Diencephalon (tissue), 1 donor: ENCODE measurements around the gene PDCD6IP. TPM values are rescaled to one million over a fixed set of nuclear protein-coding genes. Genes with fewer than 3 reads are reported as not detected.

ENCODE experiments used
- total RNA-seq: library from RNA; depleted of rRNA; stranded (reverse); fragments of >200 nt; gene quantifications from one replicate; pipeline ENCODE4 v1.2.3, GENCODE V29; 2014

The PDCD6IP gene, protein sequence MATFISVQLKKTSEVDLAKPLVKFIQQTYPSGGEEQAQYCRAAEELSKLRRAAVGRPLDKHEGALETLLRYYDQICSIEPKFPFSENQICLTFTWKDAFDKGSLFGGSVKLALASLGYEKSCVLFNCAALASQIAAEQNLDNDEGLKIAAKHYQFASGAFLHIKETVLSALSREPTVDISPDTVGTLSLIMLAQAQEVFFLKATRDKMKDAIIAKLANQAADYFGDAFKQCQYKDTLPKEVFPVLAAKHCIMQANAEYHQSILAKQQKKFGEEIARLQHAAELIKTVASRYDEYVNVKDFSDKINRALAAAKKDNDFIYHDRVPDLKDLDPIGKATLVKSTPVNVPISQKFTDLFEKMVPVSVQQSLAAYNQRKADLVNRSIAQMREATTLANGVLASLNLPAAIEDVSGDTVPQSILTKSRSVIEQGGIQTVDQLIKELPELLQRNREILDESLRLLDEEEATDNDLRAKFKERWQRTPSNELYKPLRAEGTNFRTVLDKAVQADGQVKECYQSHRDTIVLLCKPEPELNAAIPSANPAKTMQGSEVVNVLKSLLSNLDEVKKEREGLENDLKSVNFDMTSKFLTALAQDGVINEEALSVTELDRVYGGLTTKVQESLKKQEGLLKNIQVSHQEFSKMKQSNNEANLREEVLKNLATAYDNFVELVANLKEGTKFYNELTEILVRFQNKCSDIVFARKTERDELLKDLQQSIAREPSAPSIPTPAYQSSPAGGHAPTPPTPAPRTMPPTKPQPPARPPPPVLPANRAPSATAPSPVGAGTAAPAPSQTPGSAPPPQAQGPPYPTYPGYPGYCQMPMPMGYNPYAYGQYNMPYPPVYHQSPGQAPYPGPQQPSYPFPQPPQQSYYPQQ
- 87.0 TPM for total RNA-seq

DNA sequence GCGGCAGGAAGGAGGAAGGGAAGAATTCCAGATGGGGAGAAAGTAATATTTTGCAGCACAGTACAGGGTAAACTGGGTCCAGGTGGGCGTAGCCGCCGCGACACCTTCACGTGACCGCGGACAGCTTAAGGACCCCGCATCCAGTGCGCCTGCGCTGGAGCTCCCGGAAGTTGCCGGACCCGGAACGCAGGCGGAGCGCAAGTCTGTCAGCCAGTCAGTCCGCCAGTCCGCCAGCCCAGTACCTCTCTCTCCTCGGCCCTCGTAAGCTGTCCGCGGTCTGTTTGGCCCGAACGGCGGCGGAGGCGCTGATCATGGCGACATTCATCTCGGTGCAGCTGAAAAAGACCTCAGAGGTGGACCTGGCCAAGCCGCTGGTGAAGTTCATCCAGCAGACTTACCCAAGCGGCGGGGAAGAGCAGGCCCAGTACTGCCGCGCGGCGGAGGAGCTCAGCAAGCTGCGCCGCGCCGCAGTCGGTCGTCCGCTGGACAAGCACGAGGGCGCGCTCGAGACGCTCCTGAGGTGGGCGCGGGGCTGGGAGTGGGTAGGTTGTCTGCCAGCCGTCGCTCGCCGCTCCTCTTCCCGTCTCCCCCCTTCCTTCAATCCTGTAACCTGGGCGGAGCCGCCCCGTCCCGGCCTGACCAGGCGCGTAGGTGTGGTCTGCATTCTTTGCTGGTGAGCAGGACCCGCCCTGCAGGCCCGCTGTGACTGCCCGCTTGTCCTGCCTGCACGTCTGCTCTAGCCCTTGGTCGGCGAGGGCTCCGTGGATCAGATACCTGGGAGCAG, at the start of gene PDCD6IP:
Gene PDCD6IP (plus strand): TSS at position 213 of the 784 bp plus-strand sequence. CDS start 99 bp downstream, at position 312.

Other genes starting within 250 kb of the PDCD6IP start
- 1,092 TPM for gene CLASP2, start 80.4 kb upstream of the PDCD6IP start, total RNA-seq